Left lobe of liver (tissue), 2 donors: ENCODE results near the gene VTI1A. TPM values are rescaled to one million over a fixed set of nuclear protein-coding genes. Genes with fewer than 3 reads are reported as not detected.
"Not testable (repeated sequence)": the region's sequence is repeated elsewhere in the genome, so short reads cannot be mapped to it uniquely, and the experiment has no call there.

ENCODE experiments used
- ATAC-seq: fragments of 200-7000 bp; cut with Tn5 transposase; one replicate; pipeline ENCODE4 v1.9.1; 2020; ENCODE audit warnings: mild to moderate bottlenecking, moderate library complexity
- DNase-seq: peaks from one replicate; pipeline ENCODE4 v3.0.0-alpha.2; 2020; ENCODE audit warnings: low spot score
- total RNA-seq: library from RNA; stranded (reverse); gene quantifications from one replicate; pipeline ENCODE4 v1.2.1, GENCODE V29; 2021
- donor health status: DM: no; HTN: no; CAD: no; lungs with moderate emphysema.
- donor health status: DM: no; HTN: yes; CAD: no.

The VTI1A gene
- total RNA-seq, 1 donor from 2014 or later = 9.9 TPM

GRCh38 chr10:112448888-112449287, 1.9 kb downstream of the VTI1A start:
- ATAC-seq = no peak
- no peak for DNase-seq

DNA sequence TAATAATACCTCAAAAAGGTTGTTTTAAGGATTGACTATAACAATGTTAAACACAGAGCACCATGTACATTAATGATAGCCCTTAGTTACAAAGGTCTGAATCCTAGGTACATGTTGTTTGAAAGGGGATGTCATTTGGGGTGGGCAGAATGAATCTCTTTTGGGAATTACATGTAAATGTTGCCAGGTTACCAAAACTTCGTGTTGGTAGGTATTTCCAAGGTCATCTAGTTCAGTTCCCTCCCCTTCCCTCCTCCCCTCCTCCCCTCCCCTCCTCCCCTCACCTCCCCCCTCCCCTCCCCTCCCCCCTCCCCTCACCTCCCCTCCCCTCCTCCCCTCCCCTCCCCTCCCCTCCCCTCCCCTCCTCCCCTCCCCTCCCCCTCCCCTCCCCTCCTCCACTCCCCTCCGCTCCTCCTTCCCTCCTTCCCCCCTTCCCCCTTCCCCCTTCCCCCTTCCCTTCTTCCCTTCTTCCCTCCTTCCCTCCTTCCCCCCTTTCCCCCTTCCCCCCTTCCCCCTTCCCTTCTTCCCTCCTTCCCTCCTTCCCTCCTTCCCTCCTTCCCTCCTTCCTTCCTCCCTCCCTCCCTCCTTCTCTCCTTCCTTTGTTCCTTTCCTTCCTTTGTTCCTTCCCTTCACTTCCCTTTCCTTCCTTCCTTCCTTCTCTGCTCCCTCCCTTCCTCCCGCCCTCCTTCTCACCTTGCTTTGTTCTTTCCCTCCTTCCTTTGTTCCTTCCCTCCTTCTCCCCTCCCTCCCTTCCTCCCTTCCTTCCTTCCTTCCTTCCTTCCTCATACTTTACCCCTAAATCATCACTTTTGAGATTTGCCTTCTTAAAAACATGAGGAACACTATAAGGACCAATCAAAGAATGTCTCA, 8.1 kb downstream of the VTI1A start:
- DNase-seq (no peak), ATAC-seq (no peak)

DNA sequence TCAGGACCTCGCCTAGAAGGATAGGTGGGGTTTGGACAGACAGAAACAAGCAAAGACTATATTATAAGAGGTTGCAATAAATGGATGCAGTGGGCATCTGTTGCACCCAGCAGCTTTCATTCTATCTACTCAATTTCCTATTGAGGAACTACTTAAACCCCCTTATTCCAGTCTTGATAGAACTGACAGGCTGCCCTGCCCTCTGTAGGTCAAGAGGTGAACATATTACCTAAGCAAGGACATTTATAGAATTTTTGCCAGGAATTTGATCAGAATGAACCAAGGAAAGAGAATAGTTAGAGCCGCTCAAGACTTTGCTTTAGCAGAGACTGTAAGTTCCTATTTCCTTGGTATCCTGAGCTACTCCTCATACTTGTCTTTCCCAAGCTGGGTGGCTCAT, 9.5 kb downstream of the VTI1A start:
- no peak for ATAC-seq
- DNase-seq = no peak

- DNase-seq (no peak), ATAC-seq (no peak)
Observed at GRCh38 chr10:112460366-112460765, 13.4 kb downstream of the VTI1A start.

GRCh38 chr10:112461029-112461887, 14.2 kb downstream of the VTI1A start:
- DNase-seq (no peak), ATAC-seq (no peak)

DNA sequence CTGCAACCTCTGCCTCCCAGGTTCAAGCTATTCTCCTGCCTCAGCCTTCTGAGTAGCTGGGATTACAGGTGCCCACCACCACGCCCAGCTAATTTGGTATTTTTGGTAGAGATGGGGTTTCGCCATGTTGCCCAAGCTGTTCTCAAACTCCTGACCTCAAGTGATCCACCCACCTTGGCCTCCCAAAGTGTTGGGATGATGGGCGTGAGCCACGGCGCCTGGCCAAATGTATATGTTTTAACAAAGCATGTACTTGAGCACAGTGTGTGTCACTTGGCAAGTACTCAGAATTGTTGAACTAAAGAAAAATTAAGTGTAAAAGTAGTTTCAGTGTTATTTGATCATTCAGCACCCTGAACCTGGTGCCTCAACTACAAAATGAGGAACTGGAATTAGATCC, 17.1 kb downstream of the VTI1A start:
- DNase-seq, ATAC-seq: not testable (repeated sequence)

DNA sequence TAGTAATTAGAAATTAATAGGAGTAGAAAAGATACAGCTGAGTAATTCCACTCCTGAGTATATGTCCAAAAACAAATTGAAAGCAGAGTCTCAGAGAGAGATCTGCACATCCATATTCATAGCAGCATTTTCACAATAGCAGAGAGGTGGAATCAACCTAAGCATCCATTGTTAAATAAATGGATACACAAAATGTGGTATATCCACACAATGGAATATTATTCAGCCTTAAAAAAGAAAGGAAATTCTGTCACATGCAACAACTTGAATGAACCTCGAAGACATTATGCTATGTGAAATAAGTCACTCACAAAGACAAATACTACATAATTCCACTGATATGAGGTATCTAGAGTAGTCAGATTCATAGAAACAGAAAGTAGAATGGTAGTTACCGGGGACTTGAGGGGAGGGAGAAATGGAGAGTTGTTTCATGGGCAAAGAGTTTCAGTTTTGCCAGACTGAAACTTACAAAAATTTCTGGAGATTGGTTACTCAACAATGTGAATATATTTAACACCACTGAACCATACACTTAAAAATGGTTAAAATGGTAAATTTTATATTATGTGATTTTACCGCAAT, 18.4 kb downstream of the VTI1A start:
- DNase-seq (no peak), ATAC-seq (no peak)

DNA sequence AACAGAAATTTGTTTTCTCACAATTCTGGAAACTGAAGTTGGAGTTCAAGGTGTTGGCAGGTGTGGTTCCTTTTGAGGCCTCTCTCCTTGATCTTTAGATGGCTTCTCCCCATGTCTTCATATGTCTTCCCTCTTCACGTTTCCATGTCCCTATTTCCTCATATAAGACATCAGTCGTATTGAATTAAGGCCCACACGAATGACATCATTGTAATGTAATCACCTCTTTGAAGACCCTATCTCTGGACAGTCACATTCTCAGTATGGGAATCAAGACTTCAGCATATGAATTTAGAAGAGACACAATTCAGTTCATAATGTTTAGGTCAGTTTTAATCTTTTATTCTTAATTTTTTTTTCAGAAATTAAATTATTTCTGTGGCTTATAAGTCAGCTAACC, 19.8 kb downstream of the VTI1A start:
- DNase-seq (no peak), ATAC-seq (no peak)

DNA sequence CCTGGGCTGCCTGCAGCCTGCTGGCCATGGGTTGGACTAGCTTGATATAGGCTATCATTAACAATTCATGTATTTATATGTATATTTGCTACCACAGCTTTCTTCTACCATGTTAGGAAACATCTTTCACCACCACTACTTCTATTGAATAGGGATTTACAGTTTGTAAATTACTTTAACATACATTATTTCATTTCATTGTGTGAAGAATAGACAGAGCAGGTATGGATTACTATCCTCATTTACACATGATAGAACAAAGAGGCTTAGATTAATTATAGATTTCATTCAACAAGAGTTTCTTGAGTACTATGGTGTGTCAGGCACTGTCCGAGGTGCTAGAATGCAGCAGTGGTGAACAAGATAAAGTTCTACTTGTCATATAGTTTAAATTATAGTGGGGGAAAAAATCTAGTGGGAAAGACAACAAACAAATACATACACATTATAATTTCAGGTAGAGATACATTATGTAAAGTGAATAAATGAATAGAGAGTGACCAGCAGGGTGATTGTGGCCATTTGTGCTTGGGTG, 20.6 kb downstream of the VTI1A start:
- ATAC-seq (no peak), DNase-seq (no peak)

DNA sequence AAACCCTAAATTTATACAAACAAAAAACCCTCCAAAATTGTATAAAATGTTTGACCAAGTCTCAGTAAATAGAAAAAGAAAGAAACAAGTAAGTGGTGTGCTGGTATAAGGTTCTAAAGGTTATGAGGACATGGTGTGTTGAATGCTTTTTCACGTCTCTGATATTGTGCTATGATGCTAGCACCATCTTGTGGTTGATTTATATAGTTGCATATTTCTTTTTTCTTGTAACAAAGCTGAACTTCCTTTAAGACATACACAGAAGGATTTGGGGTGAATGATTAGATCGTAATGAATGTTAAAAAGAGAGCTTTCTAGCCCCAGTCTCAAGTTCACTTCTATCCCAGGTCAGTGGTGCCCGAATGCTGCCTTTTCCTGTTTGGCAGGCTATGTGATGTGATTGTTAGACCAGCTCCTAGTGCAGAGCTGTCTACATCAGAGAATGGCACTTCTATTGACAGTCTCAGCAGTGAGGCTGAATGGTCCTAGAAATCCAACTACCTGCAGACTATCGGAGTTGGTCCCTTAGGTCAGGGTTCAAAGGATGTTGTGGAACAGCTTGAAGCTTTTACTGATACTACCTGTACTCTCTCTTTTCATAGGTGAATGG, 25.0 kb downstream of the VTI1A start:
- DNase-seq (no peak), ATAC-seq (peak; percentile 93)

- peak; percentile 55 for ATAC-seq
- no peak for DNase-seq
Observed at GRCh38 chr10:112475575-112476218, 28.7 kb downstream of the VTI1A start.

DNA sequence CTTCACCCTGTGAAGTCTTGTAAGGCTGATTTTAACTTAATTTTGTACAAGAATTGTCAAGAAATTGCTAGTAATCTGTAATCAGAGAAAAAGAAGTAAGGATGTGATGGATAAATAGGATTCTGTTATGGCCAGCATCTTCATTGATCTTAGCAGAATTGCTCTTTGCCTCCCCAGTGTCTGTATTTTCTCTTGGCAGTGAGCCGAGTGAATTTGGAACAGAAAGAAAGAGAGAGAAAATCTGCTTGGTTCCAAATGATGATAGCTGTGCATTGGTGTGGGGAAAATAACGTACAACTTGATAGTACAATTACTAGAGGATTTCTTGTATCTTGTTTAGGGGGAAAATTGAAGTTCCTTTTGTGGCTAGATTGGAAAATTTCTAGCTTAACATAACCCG, 34.6 kb downstream of the VTI1A start:
- DNase-seq = no peak
- no peak for ATAC-seq

DNA sequence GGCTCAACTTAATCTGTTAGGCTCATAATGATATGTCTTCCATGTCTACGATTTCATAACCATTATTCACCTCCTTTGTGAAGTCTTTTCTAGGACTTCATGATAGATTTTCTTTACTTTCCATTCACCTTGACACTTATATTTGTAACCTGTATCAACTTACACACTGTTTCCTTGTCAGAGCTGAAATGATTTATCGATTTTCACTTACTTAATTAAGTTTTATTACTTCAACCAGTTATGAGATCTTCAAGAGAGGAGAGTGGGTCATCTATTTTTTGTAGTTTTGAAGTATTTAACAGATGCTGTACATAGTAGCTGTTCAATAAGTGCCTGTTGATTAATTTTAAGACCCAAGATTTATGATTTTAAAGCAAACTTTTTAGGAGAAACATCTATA, 37.4 kb downstream of the VTI1A start:
- ATAC-seq (no peak), DNase-seq (no peak)

- DNase-seq = no peak
- no peak for ATAC-seq
Observed at GRCh38 chr10:112487964-112488363, 40.9 kb downstream of the VTI1A start.

GRCh38 chr10:112490545-112490944, 43.5 kb downstream of the VTI1A start:
- DNase-seq = no peak

GRCh38 chr10:112491144-112491543, 44.1 kb downstream of the VTI1A start:
- ATAC-seq (no peak), DNase-seq (no peak)

More at GRCh38 chr10:112490545-112490944, 43.5 kb downstream of the VTI1A start:
- ATAC-seq = no peak

DNA sequence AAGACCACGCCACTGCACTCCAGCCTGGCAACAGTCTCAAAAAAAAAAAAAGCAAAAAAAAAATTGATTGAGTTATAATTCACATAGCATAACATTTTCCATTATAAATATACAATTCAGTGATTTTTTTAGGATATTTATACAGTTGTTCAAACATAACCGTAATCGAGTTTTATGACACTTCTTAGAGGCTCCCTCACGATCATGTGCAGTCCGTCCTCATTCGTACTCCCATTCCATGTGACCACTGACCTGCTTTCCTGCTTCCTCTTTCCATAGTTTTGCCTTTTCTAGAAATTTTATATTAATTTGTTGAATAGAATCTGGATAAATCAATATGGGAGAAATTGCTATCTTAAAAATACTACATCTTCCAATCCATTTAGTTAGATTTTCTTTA, 45.7 kb downstream of the VTI1A start:
- ATAC-seq (no peak), DNase-seq (no peak)

DNA sequence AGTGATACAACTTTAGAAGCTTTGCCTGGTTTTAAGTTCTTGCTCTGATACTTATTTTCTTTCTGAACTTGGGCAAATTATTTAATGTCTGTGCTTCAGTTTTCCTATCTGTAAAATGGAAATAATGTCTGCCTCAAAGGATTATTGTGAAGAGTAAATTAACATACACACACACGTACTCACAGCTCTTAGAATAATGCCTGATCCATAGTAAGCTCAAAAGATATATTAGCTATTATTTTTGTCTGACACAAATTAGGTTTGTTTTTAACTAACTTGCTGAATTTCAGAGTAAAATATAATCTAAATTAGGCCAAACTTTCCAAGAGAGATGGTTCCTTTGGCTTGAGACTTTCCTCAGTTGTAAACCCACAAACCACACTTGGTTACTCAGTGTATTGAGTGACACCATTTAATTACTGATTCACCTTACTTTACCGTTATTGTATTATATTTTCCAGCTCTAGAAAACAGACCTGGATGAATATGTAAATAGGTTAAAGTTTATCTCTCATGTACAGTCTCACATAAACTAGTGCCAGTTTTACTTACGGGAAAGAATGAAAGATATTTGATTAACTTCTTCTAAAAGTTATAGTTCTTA, 50.4 kb downstream of the VTI1A start:
- DNase-seq = no peak
- no peak for ATAC-seq

DNA sequence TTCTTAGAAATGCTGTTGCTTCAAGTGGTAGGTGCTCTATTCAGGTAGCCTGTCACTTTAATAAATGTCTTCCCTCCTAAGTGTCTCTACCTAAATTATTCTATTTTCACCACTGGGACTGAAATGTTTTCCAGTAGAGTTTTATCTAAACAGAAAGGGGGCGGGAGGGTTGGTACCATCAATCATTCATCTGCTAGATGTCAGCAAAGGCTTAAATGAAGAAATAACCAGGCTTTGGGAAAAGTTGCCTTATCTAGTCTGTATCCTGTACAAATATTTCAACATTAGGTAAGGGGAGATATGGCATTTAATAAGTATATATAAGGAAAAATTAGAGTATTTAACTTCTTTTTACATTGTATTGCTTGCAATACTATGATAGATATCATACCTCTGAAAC, 51.8 kb downstream of the VTI1A start:
- DNase-seq = no peak
- ATAC-seq = no peak

- not testable (repeated sequence) for ATAC-seq, DNase-seq
Observed at GRCh38 chr10:112499985-112500384, 53.0 kb downstream of the VTI1A start.
